Right lobe of liver (tissue), 4 donors: ENCODE results near the gene GPATCH8.

Experiments used
- POLR2A ChIP-seq: fragments of 450-650 bp; IDR thresholded peaks from one replicate; pipeline ENCODE4 v1.6.1; 2017; ENCODE audit warnings: antibody characterized with exemption, mild to moderate bottlenecking
- TF ChIP-seq, protein P1 (sequence below), 4 donors: fragments of 200-600 bp in 3 of 4; fragments of 450-650 bp in 1 of 4; IDR thresholded peaks; one replicate each; pipeline versions ENCODE4 v1.5.1 to v1.8.0; 2016 to 2022; ENCODE audit warnings: antibody characterized with exemption in 4 of 4, mild to moderate bottlenecking in 2 of 4
- donor health status: DM: no; HTN: no; CAD: no.
- donor health status: DM: no; HTN: no; CAD: no.
- donor health status: DM: no; HTN: yes; CAD: no.

DNA sequence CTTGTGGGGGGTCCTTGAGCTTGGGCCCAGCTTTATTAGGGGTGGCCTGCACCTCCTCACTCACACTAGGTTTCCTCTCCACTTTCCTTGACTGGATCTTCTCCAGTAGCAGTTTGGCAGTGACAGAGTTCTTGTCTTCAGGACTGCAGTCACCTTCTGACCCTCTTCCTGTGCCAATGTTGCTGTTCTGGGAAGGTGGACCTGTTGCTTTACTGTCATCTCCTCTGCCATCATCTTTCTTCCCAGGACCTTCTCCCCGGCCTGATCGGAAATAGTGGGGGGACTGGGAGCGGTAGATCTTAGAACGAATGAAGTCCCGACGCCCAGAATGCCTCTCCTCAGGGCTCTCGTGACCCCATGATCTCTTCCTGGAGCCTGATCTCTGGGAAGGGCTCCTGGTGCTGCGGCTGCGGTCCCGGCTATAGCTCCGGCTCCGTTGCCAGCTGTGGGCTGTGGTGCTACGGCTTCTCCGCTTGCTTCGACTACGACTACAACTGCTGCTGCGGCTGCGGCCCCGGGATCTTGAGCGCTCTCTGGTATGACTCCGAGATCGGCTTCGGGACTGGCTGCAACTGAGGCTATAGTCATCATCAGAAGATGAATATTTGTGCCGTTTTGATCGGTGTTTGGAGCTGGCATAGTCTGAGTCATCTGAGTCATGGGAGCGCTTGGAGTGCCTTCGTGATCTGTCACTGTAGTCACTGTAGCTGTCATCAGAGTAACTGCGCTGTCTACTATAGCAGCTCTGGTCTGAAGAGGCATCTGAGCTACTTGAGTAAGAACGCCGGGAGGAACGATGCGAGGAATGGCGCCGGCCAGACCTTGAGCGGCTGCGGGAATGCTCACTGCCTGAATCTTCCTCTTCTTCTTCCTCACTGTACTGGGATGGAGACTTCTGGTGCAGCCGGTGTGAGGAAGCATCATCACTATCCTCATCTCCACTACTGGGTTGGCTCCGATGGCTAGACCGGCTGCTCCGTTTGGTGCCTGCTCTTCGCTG, 104.2 kb downstream of the GPATCH8 start:
- TF ChIP-seq POLR2A, result no peak
- TF ChIP-seq, protein P1, sequence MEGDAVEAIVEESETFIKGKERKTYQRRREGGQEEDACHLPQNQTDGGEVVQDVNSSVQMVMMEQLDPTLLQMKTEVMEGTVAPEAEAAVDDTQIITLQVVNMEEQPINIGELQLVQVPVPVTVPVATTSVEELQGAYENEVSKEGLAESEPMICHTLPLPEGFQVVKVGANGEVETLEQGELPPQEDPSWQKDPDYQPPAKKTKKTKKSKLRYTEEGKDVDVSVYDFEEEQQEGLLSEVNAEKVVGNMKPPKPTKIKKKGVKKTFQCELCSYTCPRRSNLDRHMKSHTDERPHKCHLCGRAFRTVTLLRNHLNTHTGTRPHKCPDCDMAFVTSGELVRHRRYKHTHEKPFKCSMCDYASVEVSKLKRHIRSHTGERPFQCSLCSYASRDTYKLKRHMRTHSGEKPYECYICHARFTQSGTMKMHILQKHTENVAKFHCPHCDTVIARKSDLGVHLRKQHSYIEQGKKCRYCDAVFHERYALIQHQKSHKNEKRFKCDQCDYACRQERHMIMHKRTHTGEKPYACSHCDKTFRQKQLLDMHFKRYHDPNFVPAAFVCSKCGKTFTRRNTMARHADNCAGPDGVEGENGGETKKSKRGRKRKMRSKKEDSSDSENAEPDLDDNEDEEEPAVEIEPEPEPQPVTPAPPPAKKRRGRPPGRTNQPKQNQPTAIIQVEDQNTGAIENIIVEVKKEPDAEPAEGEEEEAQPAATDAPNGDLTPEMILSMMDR (IDR thresholded peaks at IDR 0.05), result no peak
